ENCODE results near the gene TMEM270.

Gene TMEM270

DNA sequence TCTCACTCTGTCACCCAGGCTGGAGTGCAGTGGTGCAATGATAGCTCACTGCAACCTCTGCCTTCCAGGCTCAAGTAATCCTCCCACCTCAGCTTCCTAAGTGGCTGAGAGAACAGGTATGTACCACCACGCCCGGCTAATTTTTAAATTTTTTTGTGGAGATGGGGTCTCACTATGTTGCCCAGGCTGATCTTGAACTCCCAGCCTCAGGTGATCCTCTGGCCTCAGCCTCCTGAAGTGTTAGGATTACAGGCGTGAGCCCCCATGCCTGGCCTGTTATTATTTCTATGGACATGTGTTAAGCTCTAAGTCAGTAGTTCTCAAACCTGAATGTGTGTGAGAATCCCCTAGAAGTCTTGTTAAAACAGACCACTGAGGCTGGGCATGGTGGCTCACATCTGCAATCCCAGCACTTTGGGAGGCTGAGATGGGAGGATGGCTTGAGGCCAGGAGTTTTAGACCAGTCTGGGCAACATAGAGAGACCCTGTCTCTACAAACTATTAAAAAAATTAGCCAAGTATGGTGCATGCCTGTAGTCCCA is 24.5 kb downstream of the TMEM270 start:
- no peak for DNase-seq (ENCODE audit: low read depth in 2 of 2, low spot score in 1 of 2)

DNA sequence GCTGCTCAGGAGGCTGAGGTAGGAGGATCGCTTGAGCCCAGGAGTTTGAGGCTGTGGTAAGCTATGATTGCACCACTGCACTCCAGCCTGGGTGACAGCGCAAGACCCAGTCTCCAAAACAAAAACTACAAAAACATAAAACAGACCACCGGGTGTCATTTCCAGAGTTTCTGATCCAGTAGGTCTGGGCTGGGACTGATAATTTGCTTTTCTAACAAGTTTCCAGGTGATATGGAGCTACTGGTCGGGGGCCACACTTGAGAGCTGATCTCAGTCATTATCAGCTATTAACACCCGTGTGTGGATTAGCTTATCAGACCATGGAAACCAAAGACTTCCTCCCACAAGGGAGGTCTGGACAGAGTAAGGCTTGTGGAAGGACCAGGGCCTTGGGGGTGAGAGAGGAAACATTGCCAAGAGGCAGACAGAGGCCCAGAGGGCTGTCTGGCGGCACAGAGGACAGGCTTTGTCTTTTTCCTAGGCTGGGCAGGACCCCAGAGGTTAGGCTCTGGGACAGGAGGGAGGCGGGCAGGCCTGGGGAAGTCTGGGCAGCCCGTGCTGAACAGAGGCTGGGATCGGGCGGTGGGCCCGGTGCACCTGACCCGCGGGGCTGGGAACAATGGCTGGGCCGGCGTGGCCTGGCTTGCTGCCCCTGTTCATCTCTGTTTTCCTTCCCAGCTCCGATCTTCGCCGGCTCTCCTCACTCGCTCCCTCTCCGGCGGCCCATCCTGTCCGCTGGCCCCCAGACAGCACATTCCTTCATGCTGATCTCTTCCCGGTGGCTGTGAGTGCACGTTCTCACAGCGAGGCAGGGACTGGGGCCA is 25.2 kb downstream of the TMEM270 start:
- DNase-seq (ENCODE audit: low read depth in 2 of 2, low spot score in 1 of 2), result no peak

DNA sequence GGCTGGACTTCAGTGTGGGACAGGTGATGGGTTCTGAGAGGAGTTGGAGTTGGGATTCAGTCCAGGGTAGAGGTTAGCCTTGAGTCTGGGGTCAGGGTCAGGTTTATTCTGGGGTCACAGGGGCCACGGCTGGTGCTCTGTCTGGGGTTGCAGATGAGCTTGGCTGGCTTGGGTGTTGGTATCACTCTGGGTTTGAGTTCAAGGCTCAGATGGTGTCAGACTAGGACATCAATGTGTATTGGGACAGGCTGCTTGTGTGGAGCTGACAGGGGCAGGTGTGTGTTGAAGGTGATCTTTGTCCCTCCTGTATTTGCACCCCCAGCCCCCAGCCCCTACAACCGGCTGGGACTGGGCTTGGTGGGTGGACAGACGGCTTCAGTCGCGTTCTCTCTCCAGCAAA is 26.8 kb downstream of the TMEM270 start:
- DNase-seq (ENCODE audit: low read depth in 2 of 2, low spot score in 1 of 2), result no peak

DNA sequence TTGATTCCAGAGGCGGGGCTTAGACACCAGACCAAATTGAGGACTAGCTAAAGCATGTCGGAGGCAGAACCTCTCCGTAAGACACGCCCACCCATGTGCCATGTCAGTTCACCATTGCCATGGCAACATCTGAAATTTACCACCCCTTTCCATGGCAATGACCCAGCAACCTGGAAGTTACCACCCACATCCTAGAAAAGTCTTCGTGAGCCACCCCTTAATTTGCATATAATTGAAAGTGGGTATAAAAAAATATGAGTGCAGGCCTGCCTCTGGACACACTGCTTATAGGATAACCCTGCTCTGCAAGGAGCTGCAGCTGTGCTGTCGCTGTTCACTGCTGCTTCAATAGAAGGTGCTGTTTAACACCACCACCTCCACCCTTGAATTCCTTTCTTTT is 28.0 kb downstream of the TMEM270 start:
- no peak for DNase-seq (ENCODE audit: low read depth in 2 of 2, low spot score in 1 of 2)

DNA sequence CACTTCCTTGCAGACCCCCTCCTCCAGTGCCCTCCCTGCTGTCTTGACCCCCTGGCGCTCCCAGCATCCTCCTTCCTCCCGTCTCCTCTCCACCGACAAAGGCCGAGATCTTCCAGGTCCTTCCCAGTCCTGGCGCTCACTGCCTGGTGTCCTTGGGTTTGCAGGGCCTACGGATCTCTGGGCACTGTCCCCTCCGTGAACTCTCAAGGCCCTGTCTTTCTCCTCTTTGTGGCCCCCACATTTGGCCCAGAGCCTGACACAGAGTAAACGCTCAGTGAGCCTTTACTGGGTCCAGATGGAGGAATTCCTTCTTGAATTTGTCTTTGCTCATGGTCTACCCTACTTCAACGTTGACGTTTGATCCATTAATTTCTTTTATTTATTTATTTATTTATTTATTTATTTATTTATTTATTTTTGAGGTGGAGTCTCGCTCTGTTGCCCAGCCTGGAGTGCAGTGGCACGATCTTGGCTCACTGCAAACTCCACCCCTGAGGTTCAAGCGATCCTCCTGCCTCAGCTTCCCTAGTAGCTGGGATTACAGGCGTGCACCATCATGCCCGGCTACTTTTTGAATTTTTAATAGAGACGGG is 29.7 kb downstream of the TMEM270 start:
- DNase-seq (ENCODE audit: low read depth in 2 of 2, low spot score in 1 of 2), result no peak

DNA sequence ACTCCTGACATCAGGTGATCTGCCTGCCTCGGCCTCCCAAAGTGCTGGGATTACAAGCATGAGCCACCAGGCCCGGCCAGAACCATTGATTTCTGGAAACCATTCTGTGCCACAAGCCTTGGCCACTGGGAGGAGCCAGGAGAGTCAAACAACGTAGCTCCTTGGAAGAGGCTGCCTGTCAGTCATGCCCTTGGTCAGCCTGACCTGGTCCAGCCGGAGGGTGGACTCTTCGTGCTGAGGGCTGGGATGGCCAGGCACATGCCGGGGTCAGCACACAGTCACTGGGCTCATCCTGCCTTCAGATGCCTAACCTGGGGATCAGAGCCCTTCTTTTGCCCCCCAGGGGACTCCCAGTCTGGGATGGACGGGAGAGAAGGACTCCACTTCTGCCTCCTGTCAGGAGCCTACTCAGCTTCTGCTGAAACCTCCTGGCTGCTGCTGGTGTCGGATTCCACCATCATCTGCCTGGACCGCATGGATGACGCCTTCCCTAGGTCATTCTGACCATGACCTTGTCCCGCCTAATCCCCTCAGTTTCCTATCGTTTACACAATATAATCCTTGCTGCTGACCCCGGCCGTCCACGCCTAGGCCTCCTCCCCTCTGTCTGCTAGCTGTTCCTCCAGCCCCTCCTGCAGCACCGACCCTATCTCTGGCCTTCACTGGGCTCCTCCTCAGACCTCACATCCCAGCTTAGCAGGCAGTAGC is 30.4 kb downstream of the TMEM270 start:
- DNase-seq (ENCODE audit: low read depth in 2 of 2, low spot score in 1 of 2), result no peak

DNA sequence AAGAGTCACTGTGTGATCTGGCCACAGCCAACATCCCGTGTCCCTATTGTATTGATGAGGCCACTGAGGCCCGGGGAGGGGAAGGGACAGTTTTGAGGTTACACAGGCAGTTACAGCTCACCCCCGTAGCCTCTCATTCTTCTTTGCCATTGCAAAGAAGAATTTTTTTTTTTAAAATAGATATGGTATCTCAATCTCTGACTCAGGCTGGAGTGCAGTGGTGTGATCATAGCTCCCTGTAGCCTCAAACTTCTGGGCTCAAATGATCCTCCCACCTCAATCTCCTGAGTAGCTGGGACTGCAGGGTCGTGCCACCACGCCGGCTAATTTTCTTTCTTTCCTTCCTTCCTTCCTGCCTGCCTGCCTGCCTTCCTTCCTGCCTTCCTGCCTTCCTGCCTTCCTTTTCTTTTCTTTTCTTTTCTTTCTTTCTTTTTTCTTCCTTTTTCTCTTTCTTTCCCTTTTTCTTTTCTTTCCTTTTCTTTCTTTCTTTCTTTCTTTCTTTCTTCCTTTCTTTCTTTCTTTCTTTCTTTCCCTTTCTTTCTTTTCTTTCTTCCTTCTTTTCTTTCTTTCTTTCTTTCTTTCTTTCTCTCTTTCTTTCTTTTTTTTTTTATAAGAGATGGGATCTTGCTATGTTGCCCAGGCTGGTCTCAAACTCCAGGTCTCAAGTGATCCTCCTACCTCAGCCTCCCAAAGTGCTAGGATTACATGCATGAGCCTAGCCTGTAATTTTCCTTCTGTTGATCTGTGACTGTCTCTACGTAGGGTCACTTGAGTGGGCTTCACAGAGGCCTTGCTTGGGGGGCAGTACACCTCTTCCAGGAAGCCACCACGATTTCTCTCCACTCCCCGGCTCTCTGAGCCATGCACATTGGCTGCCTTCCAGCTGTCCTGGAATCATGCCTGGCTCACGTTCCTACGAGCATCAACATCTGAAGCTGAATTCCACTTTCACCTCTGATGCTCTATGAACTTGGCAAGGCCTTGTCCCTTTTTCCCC is 31.3 kb downstream of the TMEM270 start:
- no peak for DNase-seq (ENCODE audit: low read depth in 2 of 2, low spot score in 1 of 2)

DNA sequence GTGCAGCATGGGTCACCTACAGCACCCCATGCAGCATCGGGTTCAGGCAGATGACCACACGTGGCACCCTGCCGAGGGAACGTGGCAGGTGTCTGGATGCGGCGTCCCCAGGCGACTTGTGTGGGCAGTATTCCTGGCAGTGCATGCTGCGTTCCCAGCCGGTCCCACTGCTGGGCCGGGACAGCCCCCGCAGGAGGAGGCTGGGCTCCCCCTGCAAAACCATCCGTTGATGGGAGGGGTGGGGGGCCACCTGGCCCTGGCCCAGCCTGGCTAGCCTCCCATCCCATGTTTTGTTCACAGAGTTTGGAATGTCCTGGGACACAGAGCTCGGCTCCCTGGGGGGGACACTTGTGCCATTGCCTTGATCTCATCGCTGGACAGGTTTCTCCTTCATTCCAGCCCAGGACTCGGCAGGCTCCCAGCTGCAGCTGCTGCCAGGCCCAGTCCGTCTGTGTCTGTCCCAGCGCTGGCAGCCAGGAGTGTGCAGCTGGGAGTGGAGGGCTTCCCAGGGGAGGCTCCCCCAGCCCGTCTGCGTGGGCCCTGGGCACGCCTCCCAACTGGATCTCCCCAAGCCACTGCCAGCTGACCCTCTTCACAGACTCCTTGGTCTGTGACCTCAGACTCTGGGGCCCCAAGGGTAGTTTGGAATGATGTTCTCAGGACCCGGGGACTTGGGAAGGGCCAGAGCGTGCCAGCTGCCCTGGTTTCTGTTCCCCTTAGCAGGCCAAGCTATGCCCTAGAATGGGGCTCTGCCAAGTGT is 32.6 kb downstream of the TMEM270 start:
- no peak for DNase-seq (ENCODE audit: low read depth in 2 of 2, low spot score in 1 of 2)

DNA sequence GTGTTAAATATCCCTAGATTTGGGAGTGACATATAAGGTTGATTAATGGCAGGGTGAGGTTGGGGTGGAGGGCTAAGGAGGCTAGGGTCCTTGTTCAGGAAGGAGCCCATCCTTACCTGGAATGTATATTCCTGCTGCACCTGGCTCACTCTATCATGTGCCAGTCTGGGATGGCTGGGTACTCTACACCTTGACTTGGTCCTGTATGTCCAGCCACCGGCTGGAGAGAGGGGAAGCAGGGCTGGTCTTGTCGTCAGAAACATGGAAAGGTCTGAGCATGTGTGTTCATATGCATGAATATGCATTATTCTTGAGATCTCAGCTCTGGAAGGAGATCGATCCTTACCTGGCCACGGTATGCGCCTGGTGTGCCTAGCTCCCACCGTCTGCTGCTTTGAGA is 33.2 kb downstream of the TMEM270 start:
- DNase-seq (ENCODE audit: low read depth in 2 of 2, low spot score in 1 of 2), result no peak

DNA sequence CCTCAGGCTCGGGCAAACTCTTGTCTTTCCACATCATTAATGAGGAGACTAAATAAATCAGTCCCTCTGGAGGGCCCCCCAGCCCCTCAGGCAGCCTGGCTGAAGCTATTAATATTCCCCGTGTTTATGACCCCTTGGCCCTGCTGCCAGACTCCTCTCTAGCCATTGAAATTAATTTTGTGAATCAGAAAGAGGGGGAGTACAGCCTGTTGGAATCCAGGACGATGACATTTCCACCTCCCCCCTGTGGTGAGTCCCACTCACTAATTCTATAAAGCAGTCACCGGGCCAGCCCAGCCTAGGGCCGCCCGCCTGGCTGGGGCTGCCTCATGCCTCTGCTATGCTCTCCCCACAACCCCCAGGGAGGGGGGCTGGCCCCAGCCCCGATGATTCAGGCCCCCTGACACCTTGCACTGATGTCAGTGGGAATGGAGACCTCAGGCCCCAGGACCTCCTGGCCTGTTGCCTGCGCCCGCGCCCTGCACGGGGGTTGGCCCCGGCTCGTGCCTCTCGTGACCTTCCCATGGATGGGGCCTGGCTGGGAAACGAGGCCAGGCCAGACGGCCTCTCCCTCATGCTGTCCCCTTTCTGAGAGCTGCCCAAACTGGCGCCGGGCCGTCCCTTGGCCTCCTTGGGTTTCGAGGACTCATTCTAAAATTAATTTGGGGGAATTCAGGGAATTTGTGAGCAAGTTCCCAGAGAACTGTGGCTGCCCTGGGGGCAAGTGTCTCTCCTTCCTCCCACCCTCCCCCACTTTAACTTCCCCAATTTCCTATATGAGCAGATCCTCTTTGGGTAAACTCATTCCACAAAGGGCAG is 34.0 kb downstream of the TMEM270 start:
- no peak for DNase-seq (ENCODE audit: low read depth in 2 of 2, low spot score in 1 of 2)

DNA sequence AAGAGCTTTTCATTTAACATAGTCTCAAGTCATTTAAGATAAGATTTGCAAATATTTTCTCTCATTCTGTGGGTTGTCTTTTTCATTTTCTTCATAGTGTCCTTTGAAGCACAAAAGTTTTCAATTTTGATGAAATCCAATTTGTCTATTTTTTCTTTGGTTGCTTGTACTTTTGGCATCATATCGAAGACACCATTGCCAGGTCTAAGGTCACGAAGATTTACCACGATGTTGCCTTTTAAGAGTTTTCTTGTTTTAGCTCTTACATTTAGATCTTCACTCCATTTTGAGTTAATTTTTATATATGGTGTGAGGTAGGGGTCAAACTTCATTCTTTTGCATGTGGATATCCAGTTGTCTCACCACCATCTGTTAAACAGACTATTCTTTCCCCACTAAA is 34.7 kb downstream of the TMEM270 start:
- DNase-seq (ENCODE audit: low read depth in 2 of 2, low spot score in 1 of 2), result no peak

DNA sequence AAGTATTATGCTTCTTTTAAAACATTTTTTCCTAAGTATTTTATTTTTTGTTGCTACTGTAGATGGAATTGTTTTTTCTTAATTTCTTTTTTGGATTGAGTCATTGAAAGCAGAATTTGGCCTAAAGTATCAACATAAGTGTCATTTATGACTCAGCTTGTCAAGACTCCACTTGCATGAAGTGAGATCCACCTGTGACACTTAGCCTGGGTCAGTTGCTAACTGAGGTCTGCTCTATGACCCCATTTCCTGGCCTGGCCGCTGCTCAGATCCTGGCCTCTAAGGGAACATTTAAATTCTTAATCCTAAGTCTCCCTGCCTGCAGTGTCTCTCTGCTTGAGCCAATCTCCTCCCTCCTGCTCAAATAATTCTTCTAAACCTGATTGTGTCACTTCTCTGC is 35.5 kb downstream of the TMEM270 start:
- no peak for DNase-seq (ENCODE audit: low read depth in 2 of 2, low spot score in 1 of 2)

DNA sequence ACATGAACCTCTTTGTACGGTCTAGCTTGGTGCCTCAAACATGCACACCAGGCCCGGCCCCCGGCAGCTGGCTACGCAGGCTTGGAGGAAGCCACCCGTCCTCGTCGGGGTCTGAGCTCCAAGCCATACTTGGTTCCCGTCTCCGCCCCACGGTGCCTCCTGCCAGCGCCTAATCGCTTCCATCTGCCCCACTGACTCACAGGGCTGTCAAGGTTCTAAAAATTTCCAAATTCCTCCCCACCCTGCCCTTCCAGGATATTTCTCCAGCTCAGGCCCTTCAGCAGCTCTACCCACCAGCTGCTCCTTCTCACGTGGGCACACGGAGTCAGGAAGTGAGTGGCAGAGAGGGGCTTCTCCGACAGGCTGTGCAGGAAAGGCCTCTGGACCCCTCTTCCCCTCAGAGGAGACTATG is 38.8 kb downstream of the TMEM270 start:
- DNase-seq (ENCODE audit: low read depth in 2 of 2, low spot score in 1 of 2), result no peak

DNA sequence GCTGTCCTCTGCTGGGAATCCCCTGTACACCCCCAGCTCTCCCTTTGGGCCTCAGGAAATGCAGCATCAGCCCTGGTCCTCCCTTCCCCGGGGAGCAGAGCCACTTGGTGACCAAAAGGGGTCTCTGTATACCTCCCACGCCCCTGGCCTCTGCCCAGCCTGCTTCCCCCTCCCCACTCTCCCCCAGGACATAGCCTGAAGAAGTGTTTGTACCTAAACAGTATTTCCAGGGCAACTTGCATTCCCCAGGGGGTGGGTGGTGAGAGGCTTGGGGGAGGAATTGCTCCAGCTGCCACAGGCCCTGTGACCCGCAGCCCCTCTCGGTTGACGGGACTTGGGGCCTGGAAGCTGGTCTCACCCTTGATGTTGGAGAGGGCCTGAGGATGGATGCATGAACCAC is 39.3 kb downstream of the TMEM270 start:
- no peak for DNase-seq (ENCODE audit: low read depth in 2 of 2, low spot score in 1 of 2)

DNA sequence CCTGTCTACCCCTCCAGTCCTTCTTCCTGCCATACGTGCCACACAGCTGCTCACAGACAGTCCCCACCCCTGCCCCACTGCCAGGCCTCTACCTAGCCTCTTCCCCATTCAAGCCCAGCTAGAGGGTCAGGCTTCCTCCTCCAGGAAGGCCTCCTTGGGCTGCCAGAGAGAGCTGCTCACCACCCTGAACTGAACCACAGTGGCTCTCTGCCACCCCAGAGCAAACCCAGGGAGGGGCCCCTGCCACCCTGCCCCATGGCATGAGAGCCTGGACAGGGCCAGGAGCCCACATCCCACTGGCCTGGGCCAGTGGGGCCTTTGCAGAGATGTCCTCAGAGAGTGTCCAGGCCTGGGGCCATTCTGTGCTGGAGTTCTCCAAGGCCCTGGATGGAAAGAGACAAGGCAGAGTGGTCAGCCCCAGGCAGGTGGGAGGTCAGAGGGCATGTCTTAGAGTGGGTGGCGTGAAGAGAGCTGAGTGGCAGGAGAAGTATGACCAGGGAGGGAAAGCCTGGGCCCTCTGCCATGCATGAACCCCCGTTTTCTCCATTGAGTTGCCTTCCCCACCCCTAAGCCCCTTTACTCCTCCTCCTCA is 40.4 kb downstream of the TMEM270 start:
- no peak for DNase-seq (ENCODE audit: low read depth in 2 of 2, low spot score in 1 of 2)

DNA sequence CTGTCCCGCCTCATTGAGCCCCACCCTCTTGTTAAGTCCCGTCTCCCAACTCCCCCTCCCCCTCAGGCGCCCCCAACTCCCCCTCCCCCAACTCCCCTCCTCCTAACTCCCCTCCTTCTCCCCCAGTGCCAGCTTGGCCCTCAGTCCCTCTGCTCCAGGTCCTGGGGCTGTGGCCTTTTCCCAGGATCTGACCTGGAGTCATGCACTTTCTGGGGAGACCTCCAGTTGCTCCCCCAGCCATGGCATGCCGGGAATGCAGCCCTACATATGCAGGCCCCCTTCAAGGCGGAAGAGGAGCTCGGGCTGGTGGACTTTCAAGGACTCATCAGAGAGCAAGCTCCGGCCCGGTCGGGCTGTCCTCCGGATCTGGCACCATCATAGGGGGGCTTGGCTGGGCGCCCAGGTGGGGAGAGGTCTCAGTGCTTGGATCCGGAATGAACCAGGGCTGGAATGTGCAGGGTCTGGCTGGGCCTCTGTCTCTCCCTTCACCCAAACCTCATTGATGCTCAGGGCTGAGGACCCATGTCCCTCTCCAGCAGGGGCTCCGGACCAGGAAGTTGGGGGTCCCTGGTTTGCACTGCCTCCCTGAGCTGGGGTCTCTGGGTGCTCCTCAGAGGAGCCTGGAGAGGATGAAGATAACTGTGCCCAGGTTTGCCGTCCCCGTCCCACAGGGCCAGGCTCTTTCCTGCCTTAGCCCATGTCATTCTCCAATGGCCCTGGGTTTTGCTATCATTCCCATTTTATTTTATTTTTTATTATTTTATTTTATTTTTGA is 41.1 kb downstream of the TMEM270 start:
- DNase-seq (ENCODE audit: low read depth in 2 of 2, low spot score in 1 of 2), result no peak

DNA sequence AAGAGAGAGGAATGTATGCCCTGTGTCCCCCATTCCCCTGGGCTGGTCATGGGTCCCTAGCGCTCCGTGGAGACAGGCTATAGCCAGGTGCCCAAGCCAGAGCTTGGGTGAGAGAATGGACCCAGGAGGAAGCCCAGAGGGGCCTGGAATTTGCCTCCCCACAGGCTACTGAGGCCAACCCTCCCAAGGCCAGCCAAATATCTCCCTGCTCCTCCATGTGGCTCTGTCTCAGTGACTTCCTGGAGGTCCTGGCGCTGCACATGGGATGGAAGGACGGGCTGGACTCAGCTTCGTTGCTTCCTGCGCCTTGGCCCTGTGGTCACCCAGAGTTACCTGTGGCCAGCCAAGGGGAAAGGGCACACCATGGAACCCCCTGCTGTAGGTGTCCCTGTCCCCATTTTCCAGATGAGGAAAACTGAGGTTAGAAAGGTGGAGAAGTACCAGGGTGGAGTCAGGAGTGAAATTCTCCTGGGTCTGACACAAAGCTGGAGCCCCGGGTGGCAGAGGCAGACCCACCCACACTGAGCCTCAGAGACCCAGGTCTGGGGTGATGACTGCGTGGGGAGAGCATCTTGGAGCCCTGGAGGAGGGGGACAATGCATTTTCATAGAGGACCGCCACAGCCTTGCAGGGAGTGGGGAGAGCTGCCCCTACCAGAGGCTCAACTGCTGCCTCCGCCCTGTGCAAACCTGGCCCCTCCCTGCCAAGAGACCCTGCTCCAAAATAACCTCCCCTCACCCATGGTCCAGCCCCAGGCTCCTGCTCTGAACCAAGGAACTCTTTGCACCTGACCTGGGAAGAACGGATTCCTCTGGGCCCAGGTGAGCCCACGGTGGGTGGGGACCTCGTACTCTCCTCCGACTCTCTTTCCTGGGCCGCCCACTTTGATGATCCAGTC is 42.6 kb downstream of the TMEM270 start:
- no peak for DNase-seq (ENCODE audit: low read depth in 2 of 2, low spot score in 1 of 2)

Measured in stimulated activated CD8-positive, alpha-beta memory T cell treated with anti-CD3 and anti-CD28 coated beads, Interleukin-4, amount 100 ng/mL, for 4 hours (primary cell).